PC-3 (cell line): ENCODE results near the gene ATP8A2.

Experiments used
- CTCF ChIP-seq: fragments of 300-600 bp; sonication (generic); conservative IDR thresholded peaks from 2 replicates; pipeline ENCODE4 v1.5.1; 2017; ENCODE audit warnings: antibody characterized with exemption, low read depth, mild to moderate bottlenecking, low read length
- EZH2 ChIP-seq: fragments of 300-600 bp; sonication (generic); IDR thresholded peaks from one replicate; pipeline ENCODE4 v1.6.1; 2017; ENCODE audit warnings: antibody characterized with exemption, mild to moderate bottlenecking, low read length; ENCODE audit not compliant: unreplicated experiment
- EZH2phosphoT487 ChIP-seq: fragments of 300-600 bp; sonication (generic); IDR thresholded peaks from 2 replicates; pipeline ENCODE4 v1.6.1; 2018; ENCODE audit warnings: mild to moderate bottlenecking, antibody characterized with exemption, low read length, borderline replicate concordance

DNA sequence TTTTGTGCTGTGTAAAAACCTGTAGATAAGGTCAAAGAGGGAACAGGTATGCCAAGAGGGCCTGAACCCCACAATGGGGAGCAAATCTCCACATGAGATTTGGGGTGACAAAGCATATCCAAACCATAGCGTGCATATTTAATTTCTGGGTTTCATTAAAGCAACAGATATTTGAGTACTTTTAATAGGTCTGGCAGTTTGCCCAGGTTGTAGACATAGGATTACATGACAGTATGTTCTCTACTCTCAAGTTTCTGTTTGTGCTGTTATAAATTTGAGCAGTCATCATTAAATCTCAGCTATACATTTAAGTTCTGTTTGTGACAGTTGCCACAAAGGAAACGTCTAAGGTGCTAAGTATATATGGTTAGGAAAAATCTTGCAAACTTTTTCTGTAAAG, 236.4 kb downstream of the ATP8A2 start:
- TF ChIP-seq CTCF (no peak), EZH2 (no peak), EZH2phosphoT487 (no peak)
